Activated naive CD4-positive, alpha-beta T cell treated with anti-CD3 and anti-CD28 coated beads, Interleukin-2, amount 10 ng/mL, durations not matched to agents 5 hours and 36 hours (primary cell): Measurements from ENCODE around the gene CDH16. TPM values are rescaled to one million over a fixed set of nuclear protein-coding genes. Genes with fewer than 3 reads are reported as not detected.

ENCODE experiments used
- total RNA-seq, 2 experiments: library from RNA; stranded (reverse); gene quantifications; one replicate each; pipeline ENCODE4 v1.2.3, GENCODE V29; 2021

Gene CDH16
- not detected for total RNA-seq

GRCh38 chr16:66918803-66919568 lies at the start of gene CDH16:
CDH16 (minus strand) TSS chr16:66918885; CDS start chr16:66918065, 820 bp downstream.

GRCh38 chr16:66961065-66961744 lies 42.5 kb upstream of the CDH16 start, which contains the start of gene CES3:
CES3 (plus strand) TSS chr16:66961266; CDS start chr16:66961308, 42 bp downstream.

GRCh38 chr16:66935314-66936011 lies 16.8 kb upstream of the CDH16 start, which contains the start of gene CES2:
CES2 (plus strand) TSS chr16:66935516; CDS start chr16:66935636, 120 bp downstream.

GRCh38 chr16:66934138-66934838 lies 15.6 kb upstream of the CDH16 start, which contains the start of gene CIAO2B:
CIAO2B (minus strand) TSS chr16:66934402; CDS start chr16:66934364, 38 bp downstream.

GRCh38 chr16:66925322-66925840 lies 6.7 kb upstream of the CDH16 start, which contains the start of gene RRAD:
RRAD (minus strand) TSS chr16:66925535; CDS start chr16:66925179, 356 bp downstream.

GRCh38 chr16:66880288-66881013 lies 38.2 kb downstream of the CDH16 start, which contains the start of gene PDP2:
PDP2 (plus strand) TSS chr16:66880515; CDS start chr16:66884285, 3,770 bp downstream.

Other genes with a start within 250 kb of the CDH16 start
- 1 to 10 TPM; 1.0 to 1.1 TPM for gene CMTM4, start 222.1 kb downstream of the CDH16 start, total RNA-seq
- 10 to 100 TPM; 43.3 to 56.5 TPM for gene DYNC1LI2, start 167.3 kb downstream of the CDH16 start, total RNA-seq
- not detected for gene TERB1, start 117.3 kb downstream of the CDH16 start, total RNA-seq
- 10 to 100 TPM; 58.4 to 61.5 TPM for gene NAE1, start 87.9 kb downstream of the CDH16 start, total RNA-seq
- not detected for gene CA7, start 74.5 kb downstream of the CDH16 start, total RNA-seq
- 10 to 100 TPM; 19.8 to 23.4 TPM for gene PDP2, start 38.4 kb downstream of the CDH16 start, total RNA-seq
- under 1 TPM; 0.29 to 0.38 TPM for gene RRAD, start 6.7 kb upstream of the CDH16 start, total RNA-seq
- 10 to 100 TPM; 84.4 to 95.3 TPM for gene CIAO2B, start 15.5 kb upstream of the CDH16 start, total RNA-seq
- gene CES2, start 16.6 kb upstream of the CDH16 start, total RNA-seq: 10 to 100 TPM; 34.3 to 35.8 TPM
- 1 to 10 TPM; 4.8 to 4.9 TPM for gene CES3, start 42.4 kb upstream of the CDH16 start, total RNA-seq
- gene CES4A, start 69.7 kb upstream of the CDH16 start, total RNA-seq: 10 to 100 TPM; 55.5 to 61.9 TPM
- gene CBFB, start 110.3 kb upstream of the CDH16 start, total RNA-seq: 100 to 1,000 TPM; 246 to 271 TPM
- 10 to 100 TPM; 15.9 to 17.3 TPM for gene PHAF1, start 191.1 kb upstream of the CDH16 start, total RNA-seq
- 10 to 100 TPM; 12.6 to 13.6 TPM for gene B3GNT9, start 232.1 kb upstream of the CDH16 start, total RNA-seq
- 10 to 100 TPM; 87.4 to 89.2 TPM for gene TRADD, start 241.0 kb upstream of the CDH16 start, total RNA-seq
- 10 to 100 TPM; 79.6 to 83.9 TPM for gene FBXL8, start 241.1 kb upstream of the CDH16 start, total RNA-seq
- gene HSF4, start 245.9 kb upstream of the CDH16 start, total RNA-seq: 100 to 1,000 TPM; 195 to 227 TPM